GM12878 (cell line): Measurements from ENCODE around the gene RAB44. TPM values are rescaled to one million over a fixed set of nuclear protein-coding genes. Genes with fewer than 3 reads are reported as not detected.

Experiments used
- ATAC-seq: fragments of 200-7000 bp; cut with Tn5 transposase; 3 replicates; pipeline ENCODE4 v1.9.1; 2020; ENCODE audit warnings: mild to moderate bottlenecking, moderate library complexity
- BruUV-seq: library from RNA; stranded (reverse); fragments of 400-500 nt; replicated peaks from 2 replicates; lab custom pipeline; 2021; lab: Mats Ljungman, UMichigan
- CTCF ChIA-PET: fragments of 300-600 bp; sonication (Branson Sonifier 250); formaldehyde crosslinking; extraction: SDS; loops from one replicate; lab custom pipeline; 2021; ENCODE audit warnings: inconsistent platforms; lab: Yijun Ruan, JAX
- POLR2A ChIA-PET: fragments of 350-600 bp; formaldehyde crosslinking; extraction: SDS; loops from one replicate; lab custom pipeline; 2021; ENCODE audit warnings: inconsistent platforms; lab: Charles Lee
- RAD21 ChIA-PET: fragments of 300-600 bp; sonication (Branson Sonifier 250); formaldehyde crosslinking; loops from one replicate; lab custom pipeline; 2023; ENCODE audit warnings: antibody characterized with exemption; ENCODE audit not compliant: unreplicated experiment; lab: Charles Lee
- SMC1A ChIA-PET: fragments of 300-600 bp; sonication (Branson Sonifier 250); formaldehyde crosslinking; loops from one replicate; lab custom pipeline; 2023; ENCODE audit not compliant: unreplicated experiment, uncharacterized antibody; lab: Charles Lee
- DNase-seq: peaks from one replicate; pipeline ENCODE4 v3.0.0-alpha.2; 2011; ENCODE audit warnings: low read depth, low spot score
- FAIRE-seq: peaks from 3 replicates; lab custom pipeline; 2011; peaks lifted over from hg19 to GRCh38; lab: Jason Lieb, UNC
- H2AFZ ChIP-seq: 2 replicates; pipeline ENCODE4 v1.6.0; 2011; ENCODE audit warnings: low read depth, low read length, control low read depth; ENCODE audit not compliant: control insufficient read depth
- H3K27ac ChIP-seq: 2 replicates; pipeline ENCODE4 v1.5.1; 2011; ENCODE audit warnings: control low read depth; ENCODE audit not compliant: control insufficient read depth, insufficient read depth
- H3K27me3 ChIP-seq, 2 experiments: replicated peaks in 1 of 2; 2 replicates each; pipeline versions ENCODE4 v1.6.0 to v1.6.1; 2011; ENCODE audit warnings: low read length in 1 of 2; ENCODE audit not compliant: control insufficient read depth in 2 of 2, insufficient read depth in 2 of 2
- H3K36me3 ChIP-seq, 2 experiments: 2 replicates each; pipeline ENCODE4 v1.5.1; 2011; ENCODE audit warnings: low read length in 1 of 2; ENCODE audit not compliant: control insufficient read depth in 2 of 2, insufficient read depth in 2 of 2
- H3K4me1 ChIP-seq: 2 replicates; pipeline ENCODE4 v1.6.1; 2011; ENCODE audit warnings: mild to moderate bottlenecking, low read length, moderate library complexity, mixed read lengths; ENCODE audit not compliant: control insufficient read depth, insufficient read depth
- H3K4me2 ChIP-seq: 2 replicates; pipeline ENCODE4 v1.6.0; 2011; ENCODE audit warnings: control low read depth; ENCODE audit not compliant: control insufficient read depth, insufficient read depth
- H3K4me3 ChIP-seq: fragments of 200-600 bp; sonication (generic); 2 replicates; pipeline ENCODE4 v1.5.1; 2016
- H3K79me2 ChIP-seq: 2 replicates; pipeline ENCODE4 v1.6.0; 2011; ENCODE audit warnings: low read length; ENCODE audit not compliant: control insufficient read depth, insufficient read depth
- H3K9ac ChIP-seq: 2 replicates; pipeline ENCODE4 v1.8.0; 2011; ENCODE audit warnings: low read length, control low read depth, mixed read lengths; ENCODE audit not compliant: control insufficient read depth, insufficient read depth
- H3K9me3 ChIP-seq: replicated peaks from 3 replicates; pipeline ENCODE4 v1.5.1; 2011; ENCODE audit warnings: mild to moderate bottlenecking, low read length; ENCODE audit not compliant: control insufficient read depth, insufficient read depth
- H4K20me1 ChIP-seq: 2 replicates; pipeline ENCODE4 v1.6.0; 2011; ENCODE audit not compliant: control insufficient read depth, insufficient read depth
- CBX3 ChIP-seq: fragments of 200-600 bp; sonication (generic); IDR thresholded peaks from 2 replicates; pipeline ENCODE4 v1.6.1; 2016; ENCODE audit warnings: low read depth, borderline replicate concordance
- ELK1 ChIP-seq: IDR thresholded peaks from 2 replicates; pipeline ENCODE4 v1.6.1; 2012; ENCODE audit warnings: low read depth, low read length, improper control_type of control experiment
- HDAC2 ChIP-seq: fragments of 200-600 bp; sonication (generic); IDR thresholded peaks from 2 replicates; pipeline ENCODE4 v1.6.1; 2017
- SKIL ChIP-seq: fragments of 450-650 bp; IDR thresholded peaks from 2 replicates; pipeline ENCODE4 v1.6.1; 2017; ENCODE audit warnings: mild to moderate bottlenecking, low read depth, inconsistent platforms; ENCODE audit not compliant: poor library complexity, severe bottlenecking
- SMARCA5 ChIP-seq: fragments of 450-650 bp; IDR thresholded peaks from 2 replicates; pipeline ENCODE4 v1.6.1; 2017; ENCODE audit warnings: mild to moderate bottlenecking
- SMC3 ChIP-seq: IDR thresholded peaks from 2 replicates; pipeline ENCODE4 v1.6.1; 2011; ENCODE audit warnings: low read length, improper control_type of control experiment, borderline replicate concordance
- STAT1 ChIP-seq: fragments of 450-650 bp; conservative IDR thresholded peaks from 2 replicates; pipeline ENCODE4 v1.6.1; 2014; ENCODE audit warnings: antibody characterized with exemption, mild to moderate bottlenecking
- ZNF384 ChIP-seq: IDR thresholded peaks from 2 replicates; pipeline ENCODE4 v1.6.1; 2012; ENCODE audit warnings: low read depth, mild to moderate bottlenecking, low read length, improper control_type of control experiment, borderline replicate concordance
- WGBS: methylation state at CpG from one replicate; pipeline ENCODE4 v1.1.6; 2016; ENCODE audit warnings: low lambda C conversion rate; ENCODE audit not compliant: insufficient replicate concordance, insufficient coverage; ENCODE audit errors: missing lambda C conversion rate; 5-methylcytosine and 5-hydroxymethylcytosine counted together
- in situ Hi-C: fragments of 300-500 bp; cut with MboI; formaldehyde crosslinking; loops from 9 replicates; pipeline ENCODE4 v1.14.3; 2018; ENCODE audit warnings: mixed read lengths
- intact Hi-C: fragments of 100-400 bp; cut with micrococcal nuclease; formaldehyde crosslinking; loops from one replicate; pipeline ENCODE4 v1.14.2; 2022; ENCODE audit not compliant: unreplicated experiment
- polyA plus RNA-seq, 11 experiments: library from polyadenylated mRNA; depleted of rRNA in 4 of 11; unstranded in 6 of 11; stranded (reverse) in 5 of 11; fragments of >200 nt; fragmentation: Nextera tagmentation in 4 of 11; fragmentation: Illumina TruSeq in 1 of 11; extraction: Ambion mirVana in 4 of 11; extraction: Trizol in 1 of 11; gene quantifications; 1 replicate in 1 of 11; 2 replicates in 10 of 11; pipeline versions ENCODE4 v1.2.1 to v1.2.3, GENCODE V29; 2011 to 2016; ENCODE audit warnings: inconsistent platforms in 2 of 11, missing spikeins in 2 of 11, low read depth in 1 of 11
- total RNA-seq, 4 experiments: library from RNA; depleted of rRNA in 3 of 4; stranded (reverse); fragments of >200 nt in 3 of 4; fragmentation: Illumina TruSeq in 1 of 4; extraction: Trizol in 1 of 4; gene quantifications; 2 replicates each; pipeline versions ENCODE4 v1.2.1 to v1.2.3, GENCODE V29; 2013 to 2021
- TF ChIP-seq, protein P1 (sequence below): fragments of 450-650 bp; IDR thresholded peaks from 2 replicates; pipeline ENCODE4 v1.6.1; 2016; ENCODE audit warnings: mild to moderate bottlenecking, moderate library complexity, borderline replicate concordance
- TF ChIP-seq, protein P2 (sequence below): fragments of 450-650 bp; IDR thresholded peaks from 2 replicates; pipeline ENCODE4 v1.6.1; 2016; ENCODE audit warnings: mild to moderate bottlenecking
- TF ChIP-seq, protein P3 (sequence below): fragments of 150-350 bp; IDR thresholded peaks from 2 replicates; pipeline ENCODE4 v1.6.1; 2016; ENCODE audit warnings: low read depth, low read length

RAB44 gene
- total and polyA plus RNA-seq, 10 of the 15 experiments (the other 5 are each of a cell fraction or from before 2014, with no cell fraction given) = 0.01 to 0.08 (median 0.05) TPM; not detected in 2

- Histone ChIP-seq H3K4me2 (peak overlapping the region; percentile 99), H3K4me1 (peaks cover 61% of the 10 kb centered on the region), H2AFZ (no peak overlapping the region), H3K9ac (peak overlapping the region; percentile 73; the same call in 1 of the 2 replicates), H3K36me3 (no peaks in the 10 kb centered on the region; a peak in 1 of 4 replicates), H3K79me2 (peaks cover 17% of the 10 kb centered on the region), H3K4me3 (peak overlapping the region; percentile 66; the same call in 1 of the 2 replicates), H3K27me3 (no peaks in the 10 kb centered on the region), H3K27ac (peak overlapping the region; percentile 80), H3K9me3 (no peaks in the 10 kb centered on the region), H4K20me1 (no peaks in the 10 kb centered on the region; the same call in 1 of the 2 replicates)
- ChIA-PET POLR2A (interaction anchor here (0.5 to 6.1 kb wide), 6 partner anchors 31 to 365 kb away, joined by 3 to 57 read pairs (median 5); partner anchors contain the start of gene CDKN1A), SMC1A (interaction anchor here (0.7 to 9.7 kb wide), 13 partner anchors 24 to 242 kb away, joined by 3 to 120 read pairs (median 4); partner anchors contain the start of gene CDKN1A), CTCF (interaction anchor here (0.6 to 9.5 kb wide), 14 partner anchors 9 to 178 kb away, joined by 3 to 121 read pairs (median 6); no protein-coding TSS in a partner anchor), RAD21 (interaction anchor here (0.9 to 8.6 kb wide), 7 partner anchors 9 to 142 kb away, joined by 3 to 124 read pairs (median 9); partner anchors contain the start of gene CDKN1A)
- FAIRE-seq (peak; percentile 75), DNase-seq (peak; percentile 68), ATAC-seq (peak; percentile 26)
- intact Hi-C loops = no loop called here
- WGBS = 1% methylated on average over 4 of the region's 4 CpGs
- no TSS peak for BruUV-seq
- in situ Hi-C loops = no loop called here
- TF ChIP-seq CBX3 = no peak
- TF ChIP-seq ELK1 = no peak
- no peak for TF ChIP-seq STAT1
- TF ChIP-seq, protein P1, sequence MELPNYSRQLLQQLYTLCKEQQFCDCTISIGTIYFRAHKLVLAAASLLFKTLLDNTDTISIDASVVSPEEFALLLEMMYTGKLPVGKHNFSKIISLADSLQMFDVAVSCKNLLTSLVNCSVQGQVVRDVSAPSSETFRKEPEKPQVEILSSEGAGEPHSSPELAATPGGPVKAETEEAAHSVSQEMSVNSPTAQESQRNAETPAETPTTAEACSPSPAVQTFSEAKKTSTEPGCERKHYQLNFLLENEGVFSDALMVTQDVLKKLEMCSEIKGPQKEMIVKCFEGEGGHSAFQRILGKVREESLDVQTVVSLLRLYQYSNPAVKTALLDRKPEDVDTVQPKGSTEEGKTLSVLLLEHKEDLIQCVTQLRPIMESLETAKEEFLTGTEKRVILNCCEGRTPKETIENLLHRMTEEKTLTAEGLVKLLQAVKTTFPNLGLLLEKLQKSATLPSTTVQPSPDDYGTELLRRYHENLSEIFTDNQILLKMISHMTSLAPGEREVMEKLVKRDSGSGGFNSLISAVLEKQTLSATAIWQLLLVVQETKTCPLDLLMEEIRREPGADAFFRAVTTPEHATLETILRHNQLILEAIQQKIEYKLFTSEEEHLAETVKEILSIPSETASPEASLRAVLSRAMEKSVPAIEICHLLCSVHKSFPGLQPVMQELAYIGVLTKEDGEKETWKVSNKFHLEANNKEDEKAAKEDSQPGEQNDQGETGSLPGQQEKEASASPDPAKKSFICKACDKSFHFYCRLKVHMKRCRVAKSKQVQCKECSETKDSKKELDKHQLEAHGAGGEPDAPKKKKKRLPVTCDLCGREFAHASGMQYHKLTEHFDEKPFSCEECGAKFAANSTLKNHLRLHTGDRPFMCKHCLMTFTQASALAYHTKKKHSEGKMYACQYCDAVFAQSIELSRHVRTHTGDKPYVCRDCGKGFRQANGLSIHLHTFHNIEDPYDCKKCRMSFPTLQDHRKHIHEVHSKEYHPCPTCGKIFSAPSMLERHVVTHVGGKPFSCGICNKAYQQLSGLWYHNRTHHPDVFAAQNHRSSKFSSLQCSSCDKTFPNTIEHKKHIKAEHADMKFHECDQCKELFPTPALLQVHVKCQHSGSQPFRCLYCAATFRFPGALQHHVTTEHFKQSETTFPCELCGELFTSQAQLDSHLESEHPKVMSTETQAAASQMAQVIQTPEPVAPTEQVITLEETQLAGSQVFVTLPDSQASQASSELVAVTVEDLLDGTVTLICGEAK = no peak
- no peak for TF ChIP-seq SKIL
- TF ChIP-seq, protein P2, sequence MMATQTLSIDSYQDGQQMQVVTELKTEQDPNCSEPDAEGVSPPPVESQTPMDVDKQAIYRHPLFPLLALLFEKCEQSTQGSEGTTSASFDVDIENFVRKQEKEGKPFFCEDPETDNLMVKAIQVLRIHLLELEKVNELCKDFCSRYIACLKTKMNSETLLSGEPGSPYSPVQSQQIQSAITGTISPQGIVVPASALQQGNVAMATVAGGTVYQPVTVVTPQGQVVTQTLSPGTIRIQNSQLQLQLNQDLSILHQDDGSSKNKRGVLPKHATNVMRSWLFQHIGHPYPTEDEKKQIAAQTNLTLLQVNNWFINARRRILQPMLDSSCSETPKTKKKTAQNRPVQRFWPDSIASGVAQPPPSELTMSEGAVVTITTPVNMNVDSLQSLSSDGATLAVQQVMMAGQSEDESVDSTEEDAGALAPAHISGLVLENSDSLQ = peak; percentile 12; the same call in 1 of the 2 replicates
- no peak for TF ChIP-seq ZNF384
- peak; percentile 6; the same call in 1 of the 2 replicates for TF ChIP-seq SMC3
- peak; percentile 90 for TF ChIP-seq SMARCA5
- TF ChIP-seq, protein P3, sequence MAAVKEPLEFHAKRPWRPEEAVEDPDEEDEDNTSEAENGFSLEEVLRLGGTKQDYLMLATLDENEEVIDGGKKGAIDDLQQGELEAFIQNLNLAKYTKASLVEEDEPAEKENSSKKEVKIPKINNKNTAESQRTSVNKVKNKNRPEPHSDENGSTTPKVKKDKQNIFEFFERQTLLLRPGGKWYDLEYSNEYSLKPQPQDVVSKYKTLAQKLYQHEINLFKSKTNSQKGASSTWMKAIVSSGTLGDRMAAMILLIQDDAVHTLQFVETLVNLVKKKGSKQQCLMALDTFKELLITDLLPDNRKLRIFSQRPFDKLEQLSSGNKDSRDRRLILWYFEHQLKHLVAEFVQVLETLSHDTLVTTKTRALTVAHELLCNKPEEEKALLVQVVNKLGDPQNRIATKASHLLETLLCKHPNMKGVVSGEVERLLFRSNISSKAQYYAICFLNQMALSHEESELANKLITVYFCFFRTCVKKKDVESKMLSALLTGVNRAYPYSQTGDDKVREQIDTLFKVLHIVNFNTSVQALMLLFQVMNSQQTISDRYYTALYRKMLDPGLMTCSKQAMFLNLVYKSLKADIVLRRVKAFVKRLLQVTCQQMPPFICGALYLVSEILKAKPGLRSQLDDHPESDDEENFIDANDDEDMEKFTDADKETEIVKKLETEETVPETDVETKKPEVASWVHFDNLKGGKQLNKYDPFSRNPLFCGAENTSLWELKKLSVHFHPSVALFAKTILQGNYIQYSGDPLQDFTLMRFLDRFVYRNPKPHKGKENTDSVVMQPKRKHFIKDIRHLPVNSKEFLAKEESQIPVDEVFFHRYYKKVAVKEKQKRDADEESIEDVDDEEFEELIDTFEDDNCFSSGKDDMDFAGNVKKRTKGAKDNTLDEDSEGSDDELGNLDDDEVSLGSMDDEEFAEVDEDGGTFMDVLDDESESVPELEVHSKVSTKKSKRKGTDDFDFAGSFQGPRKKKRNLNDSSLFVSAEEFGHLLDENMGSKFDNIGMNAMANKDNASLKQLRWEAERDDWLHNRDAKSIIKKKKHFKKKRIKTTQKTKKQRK = no peak
- TF ChIP-seq HDAC2 = no peak
These were observed 59.6 kb downstream of the RAB44 start for GRCh38 chr6:36757206-36757605.
